ENCODE results near the gene RPS4Y1.

Gene RPS4Y1

DNA sequence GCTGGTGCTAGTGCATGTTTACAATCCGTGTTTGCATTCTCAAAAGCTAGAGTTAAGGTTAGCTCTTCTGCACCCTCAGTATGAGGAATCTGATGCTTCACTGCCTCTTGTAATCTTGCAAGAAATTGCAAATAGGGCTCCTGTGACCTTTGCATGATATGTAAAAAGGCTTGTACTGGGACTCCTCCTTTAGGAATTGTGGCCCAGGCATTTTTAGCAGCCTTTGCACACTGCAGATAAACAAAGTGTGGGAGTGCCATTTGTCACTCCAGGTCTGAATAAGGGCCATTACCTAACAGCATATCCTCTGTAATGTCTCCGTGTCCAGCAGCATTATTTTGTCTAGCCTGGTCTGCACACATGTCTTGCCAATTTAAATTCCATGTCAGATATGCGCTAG lies 44.5 kb downstream of the RPS4Y1 start:
- no peak for DNase-seq

DNA sequence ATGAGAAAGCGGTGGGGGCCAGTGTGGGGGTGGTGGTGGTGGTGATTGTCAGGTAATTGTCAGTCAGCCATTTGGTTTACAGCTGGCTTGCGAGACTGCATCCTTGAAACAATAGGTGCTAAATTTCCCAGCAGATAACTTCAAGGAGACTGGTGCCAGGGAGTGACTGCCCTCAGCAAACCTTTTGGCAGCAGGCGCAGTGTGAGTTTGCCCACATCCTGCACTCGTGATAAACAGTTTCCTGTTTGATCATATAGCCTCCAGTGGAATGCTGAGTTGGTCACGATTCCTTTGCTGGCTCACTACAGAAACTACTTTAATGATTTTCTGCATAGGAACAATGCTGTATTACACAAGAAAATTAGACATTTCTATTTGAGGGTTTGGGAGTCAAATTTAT lies 46.0 kb downstream of the RPS4Y1 start:
- DNase-seq, result peak; percentile 35

DNA sequence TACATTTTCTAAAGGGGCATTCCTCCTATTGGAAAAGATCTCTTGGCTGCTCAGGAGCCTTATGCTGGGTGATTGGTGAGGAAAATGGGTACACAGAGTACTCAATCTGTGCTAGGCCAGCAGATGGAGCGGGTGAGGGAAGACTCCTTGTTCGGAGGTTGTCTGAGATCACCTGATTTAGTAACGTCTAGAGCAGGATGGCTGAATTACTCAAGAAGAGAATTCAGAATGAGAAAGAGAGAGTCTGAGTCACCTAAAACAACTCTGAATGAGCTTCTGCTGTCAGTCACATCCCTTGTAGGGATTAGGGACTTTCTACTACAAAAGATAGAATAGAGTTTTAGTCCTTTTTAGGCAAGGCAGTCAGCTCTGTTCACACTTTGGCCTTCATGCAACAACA lies 46.6 kb downstream of the RPS4Y1 start:
- DNase-seq, result peak; percentile 33

DNA sequence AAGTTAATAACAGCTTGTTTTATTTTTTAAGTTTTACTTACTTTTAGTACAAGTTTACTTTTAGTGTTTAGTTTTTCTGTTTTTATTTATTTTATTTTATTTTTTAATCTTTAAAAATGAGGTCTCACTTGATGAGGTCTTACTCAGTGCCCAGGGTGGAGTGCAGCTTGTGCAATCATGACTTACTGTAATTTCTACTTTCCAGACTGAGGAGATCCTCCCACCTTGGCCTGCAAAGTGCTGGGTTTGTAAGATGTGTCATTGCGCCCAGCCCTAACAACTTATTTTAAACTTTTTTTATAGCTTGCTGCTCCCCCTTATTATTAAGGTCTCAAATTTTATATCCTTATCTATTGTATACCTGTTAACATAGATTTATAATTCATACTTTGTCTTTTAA lies 52.1 kb downstream of the RPS4Y1 start:
- DNase-seq, result no peak

DNA sequence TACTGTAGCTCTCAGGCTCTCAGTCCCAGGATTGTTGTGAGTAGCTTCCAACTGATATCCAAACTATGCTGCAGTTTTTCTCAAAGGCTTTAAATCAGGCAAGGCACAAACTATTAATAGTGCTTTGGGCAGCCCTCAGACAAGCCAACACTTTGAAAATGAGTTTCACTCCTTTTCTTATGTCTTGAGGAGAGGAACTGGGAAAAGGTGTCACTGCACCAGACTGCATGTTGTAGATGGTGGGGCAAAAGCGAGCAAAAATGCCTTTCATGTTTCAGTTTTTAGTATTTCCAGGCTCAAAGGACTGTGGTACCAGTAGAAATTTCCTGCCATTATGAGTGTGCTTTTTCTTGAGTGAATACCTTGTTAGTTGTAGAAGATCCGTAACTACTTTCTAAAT lies 54.6 kb downstream of the RPS4Y1 start:
- no peak for DNase-seq

DNA sequence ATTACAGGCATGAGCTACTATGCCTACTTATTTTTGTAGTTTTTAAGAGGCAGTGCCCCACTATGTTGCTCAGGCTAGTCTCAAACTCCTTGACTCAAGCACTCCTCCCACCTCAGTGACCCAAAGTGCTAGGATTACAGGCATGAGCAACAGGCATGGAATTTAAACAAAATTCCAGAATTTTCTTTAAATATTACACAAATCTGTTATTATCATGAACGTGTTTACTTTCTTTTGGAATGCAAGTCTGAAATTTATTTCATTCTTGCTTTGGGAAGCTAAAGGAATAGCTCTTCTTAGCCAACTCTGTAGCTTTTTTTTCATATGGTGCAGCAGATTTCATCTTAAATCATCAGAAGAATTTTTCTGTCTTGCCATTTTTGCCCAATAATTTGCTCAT lies 66.0 kb downstream of the RPS4Y1 start:
- DNase-seq, result no peak

DNA sequence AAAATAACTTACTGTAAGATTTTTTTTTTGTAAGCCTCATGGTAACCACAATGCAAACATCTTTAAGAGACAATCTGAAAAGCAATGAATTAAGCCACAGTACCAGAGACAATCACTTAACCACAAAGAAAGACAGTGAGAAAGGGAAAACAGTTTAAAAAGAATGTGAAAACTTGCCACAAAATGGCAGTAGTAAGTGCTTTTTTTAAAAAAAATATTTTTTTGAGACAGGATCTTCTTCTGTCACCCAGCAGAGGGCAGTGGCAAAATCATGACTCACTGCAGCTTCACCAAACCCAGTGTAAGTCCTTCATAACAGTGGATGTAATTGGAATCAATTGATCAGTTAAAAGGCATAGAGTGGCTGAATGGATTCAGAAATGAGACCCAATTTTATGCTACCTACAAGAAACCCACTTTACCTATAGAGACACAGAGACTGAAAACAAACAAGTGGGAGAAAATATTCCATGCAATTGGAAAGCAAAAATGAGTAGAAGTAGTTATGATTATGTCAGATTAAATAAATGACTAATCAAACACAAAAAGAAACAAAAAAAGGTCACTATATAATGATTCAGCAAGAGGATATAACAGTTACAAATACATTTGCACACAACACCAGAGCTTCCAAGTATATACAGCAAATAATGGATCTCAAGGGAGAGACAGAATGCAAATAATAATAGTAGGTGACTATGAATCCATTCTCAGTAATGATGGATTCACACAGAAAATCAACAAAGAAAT lies 71.8 kb downstream of the RPS4Y1 start:
- DNase-seq, result peak; percentile 46

All from stimulated activated CD4-positive, alpha-beta T cell treated with anti-CD3 and anti-CD28 coated beads, Interleukin-15, amount 100 ng/mL, for 24 hours (primary cell).